HepG2 (cell line): ENCODE measurements around the gene ZDHHC24. TPM values are rescaled to one million over a fixed set of nuclear protein-coding genes. Genes with fewer than 3 reads are reported as not detected.

Source experiments
- EED ChIP-seq: sonication (generic); formaldehyde crosslinking; IDR thresholded peaks from 2 replicates; pipeline ENCODE4 v1.5.0; 2020; ENCODE audit warnings: mild to moderate bottlenecking, missing genetic modification reagents
- ESRRA ChIP-seq: sonication (generic); formaldehyde crosslinking; IDR thresholded peaks from 2 replicates; pipeline ENCODE4 v1.5.1; 2020; ENCODE audit warnings: mild to moderate bottlenecking, low read depth, missing genetic modification reagents
- KDM1A ChIP-seq: IDR thresholded peaks from 2 replicates; pipeline ENCODE4 v1.6.1; 2016; ENCODE audit warnings: missing compliant biosample characterization
- PRPF4 ChIP-seq: fragments of 200-400 bp; formaldehyde crosslinking; IDR thresholded peaks from 2 replicates; pipeline ENCODE4 v1.6.1; 2016; ENCODE audit warnings: low read length, low read depth; ENCODE audit not compliant: poor library complexity, severe bottlenecking
- REL ChIP-seq: sonication (generic); formaldehyde crosslinking; conservative IDR thresholded peaks from 2 replicates; pipeline ENCODE4 v1.8.0; 2022; ENCODE audit warnings: mild to moderate bottlenecking, missing genetic modification reagents, moderate library complexity
- SRSF9 ChIP-seq: fragments of 200-400 bp; formaldehyde crosslinking; IDR thresholded peaks from 2 replicates; pipeline ENCODE4 v1.6.1; 2018; ENCODE audit warnings: borderline replicate concordance, mild to moderate bottlenecking, low read depth, low read length; ENCODE audit not compliant: insufficient read depth, poor library complexity, severe bottlenecking
- TGIF2 ChIP-seq: IDR thresholded peaks from 2 replicates; pipeline ENCODE4 v1.6.1; 2016; ENCODE audit warnings: control low read depth, missing compliant biosample characterization
- ZBTB3 ChIP-seq: sonication (generic); formaldehyde crosslinking; IDR thresholded peaks from 2 replicates; pipeline ENCODE4 v1.4.0; 2020; ENCODE audit warnings: low read depth, mild to moderate bottlenecking, moderate library complexity, missing genetic modification reagents, borderline replicate concordance
- ZKSCAN5 ChIP-seq: sonication (generic); formaldehyde crosslinking; IDR thresholded peaks from 2 replicates; pipeline ENCODE4 v1.5.1; 2020; ENCODE audit warnings: mild to moderate bottlenecking, missing genetic modification reagents
- ZNF530 ChIP-seq: sonication (generic); formaldehyde crosslinking; IDR thresholded peaks from 2 replicates; pipeline ENCODE4 v1.5.0; 2020; ENCODE audit warnings: low read depth, mild to moderate bottlenecking, missing genetic modification reagents
- ZNF547 ChIP-seq: sonication (generic); formaldehyde crosslinking; IDR thresholded peaks from 2 replicates; pipeline ENCODE4 v1.5.1; 2020; ENCODE audit warnings: mild to moderate bottlenecking, missing genetic modification reagents
- ZNF614 ChIP-seq: IDR thresholded peaks from 2 replicates; pipeline ENCODE4 v1.6.1; 2018; ENCODE audit warnings: missing biosample characterization, missing genetic modification reagents, inconsistent platforms, borderline replicate concordance
- polyA plus RNA-seq, 8 experiments: library from polyadenylated mRNA; depleted of rRNA in 3 of 8; stranded (reverse) in 7 of 8; unstranded in 1 of 8; fragments of >200 nt; fragmentation: Illumina TruSeq in 4 of 8; extraction: Trizol in 4 of 8; gene quantifications; 2 replicates each; pipeline versions ENCODE4 v1.2.1 to v1.2.3, GENCODE V29; 2011 to 2016; ENCODE audit warnings: low read depth in 4 of 8, missing spikeins in 1 of 8, mixed read lengths in 1 of 8; ENCODE audit not compliant: insufficient read depth in 1 of 8
- total RNA-seq, 5 experiments: library from RNA; depleted of rRNA; stranded (reverse); fragments of >200 nt; fragmentation: Illumina TruSeq; extraction: Trizol; gene quantifications; 2 replicates each; pipeline ENCODE4 v1.2.3, GENCODE V29; 2016; ENCODE audit warnings: low read depth in 1 of 5
- TF ChIP-seq, protein P1 (sequence below), 2 experiments: fragments of 450-650 bp in 1 of 2; sonication (generic) in 1 of 2; formaldehyde crosslinking in 1 of 2; IDR thresholded peaks; 2 replicates each; pipeline versions ENCODE4 v1.6.1 to v1.8.0; 2016 to 2022; ENCODE audit warnings: antibody characterized with exemption in 1 of 2, mild to moderate bottlenecking in 1 of 2, missing genetic modification reagents in 1 of 2
- TF ChIP-seq, protein P2 (sequence below): sonication (generic); formaldehyde crosslinking; IDR thresholded peaks from 2 replicates; pipeline ENCODE4 v1.5.1; 2020; ENCODE audit warnings: missing genetic modification reagents, mild to moderate bottlenecking, borderline replicate concordance
- TF ChIP-seq, protein P3 (sequence below): sonication (generic); formaldehyde crosslinking; IDR thresholded peaks from 2 replicates; pipeline ENCODE4 v1.4.0; 2020; ENCODE audit warnings: mild to moderate bottlenecking, missing genetic modification reagents, borderline replicate concordance

The ZDHHC24 gene
- total and polyA plus RNA-seq, 2 of the 13 experiments (the other 11 are each of a cell fraction or from before 2014, with no cell fraction given): 4.3 TPM

DNA sequence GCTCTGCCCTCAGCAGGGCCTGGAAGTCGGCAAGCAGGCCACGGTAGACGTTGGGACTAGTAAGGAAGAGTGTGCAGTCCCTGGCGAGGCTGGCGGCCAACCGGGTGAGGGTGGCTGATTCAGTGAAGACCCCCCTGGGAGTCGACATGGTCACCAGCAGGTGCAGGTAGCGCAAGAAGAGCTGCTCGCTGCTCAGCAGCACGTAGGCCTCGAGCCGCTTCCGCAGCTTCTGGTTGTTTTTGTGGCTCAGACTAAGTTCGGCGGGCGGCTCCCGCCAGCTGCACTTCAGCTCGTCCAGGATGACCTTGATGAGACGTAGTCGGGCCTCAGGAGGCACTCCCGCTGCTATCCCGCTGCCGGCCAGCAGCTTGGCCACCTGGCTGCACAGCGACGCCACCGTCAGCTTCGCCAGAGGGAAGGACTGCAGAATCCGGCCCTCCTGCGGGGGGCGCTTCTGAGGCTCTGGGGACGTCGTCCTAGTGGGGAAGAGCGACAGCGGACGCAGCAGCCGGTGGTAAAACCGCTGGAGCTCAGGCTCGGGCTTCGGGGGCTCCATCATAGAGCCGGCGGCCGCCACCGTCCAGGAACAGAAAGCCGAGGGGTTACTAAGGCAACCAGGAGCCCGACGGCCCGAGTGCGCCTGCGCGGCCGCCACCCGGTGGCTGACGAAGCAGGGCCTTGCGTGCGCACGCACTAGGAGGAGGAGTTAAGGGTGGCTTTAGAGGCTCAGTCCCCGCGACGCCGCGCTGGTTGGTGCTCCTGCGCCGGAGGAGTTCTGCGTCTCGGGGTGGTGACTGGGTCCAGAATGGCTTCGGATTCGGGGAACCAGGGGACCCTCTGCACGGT lies 46.8 kb upstream of the ZDHHC24 start, which contains the start of the genes CCDC87 and CCS (continued):
- TF ChIP-seq, protein P1, sequence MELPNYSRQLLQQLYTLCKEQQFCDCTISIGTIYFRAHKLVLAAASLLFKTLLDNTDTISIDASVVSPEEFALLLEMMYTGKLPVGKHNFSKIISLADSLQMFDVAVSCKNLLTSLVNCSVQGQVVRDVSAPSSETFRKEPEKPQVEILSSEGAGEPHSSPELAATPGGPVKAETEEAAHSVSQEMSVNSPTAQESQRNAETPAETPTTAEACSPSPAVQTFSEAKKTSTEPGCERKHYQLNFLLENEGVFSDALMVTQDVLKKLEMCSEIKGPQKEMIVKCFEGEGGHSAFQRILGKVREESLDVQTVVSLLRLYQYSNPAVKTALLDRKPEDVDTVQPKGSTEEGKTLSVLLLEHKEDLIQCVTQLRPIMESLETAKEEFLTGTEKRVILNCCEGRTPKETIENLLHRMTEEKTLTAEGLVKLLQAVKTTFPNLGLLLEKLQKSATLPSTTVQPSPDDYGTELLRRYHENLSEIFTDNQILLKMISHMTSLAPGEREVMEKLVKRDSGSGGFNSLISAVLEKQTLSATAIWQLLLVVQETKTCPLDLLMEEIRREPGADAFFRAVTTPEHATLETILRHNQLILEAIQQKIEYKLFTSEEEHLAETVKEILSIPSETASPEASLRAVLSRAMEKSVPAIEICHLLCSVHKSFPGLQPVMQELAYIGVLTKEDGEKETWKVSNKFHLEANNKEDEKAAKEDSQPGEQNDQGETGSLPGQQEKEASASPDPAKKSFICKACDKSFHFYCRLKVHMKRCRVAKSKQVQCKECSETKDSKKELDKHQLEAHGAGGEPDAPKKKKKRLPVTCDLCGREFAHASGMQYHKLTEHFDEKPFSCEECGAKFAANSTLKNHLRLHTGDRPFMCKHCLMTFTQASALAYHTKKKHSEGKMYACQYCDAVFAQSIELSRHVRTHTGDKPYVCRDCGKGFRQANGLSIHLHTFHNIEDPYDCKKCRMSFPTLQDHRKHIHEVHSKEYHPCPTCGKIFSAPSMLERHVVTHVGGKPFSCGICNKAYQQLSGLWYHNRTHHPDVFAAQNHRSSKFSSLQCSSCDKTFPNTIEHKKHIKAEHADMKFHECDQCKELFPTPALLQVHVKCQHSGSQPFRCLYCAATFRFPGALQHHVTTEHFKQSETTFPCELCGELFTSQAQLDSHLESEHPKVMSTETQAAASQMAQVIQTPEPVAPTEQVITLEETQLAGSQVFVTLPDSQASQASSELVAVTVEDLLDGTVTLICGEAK (IDR thresholded peaks at IDR 0.05): no peak
- TF ChIP-seq, protein P1 (CRISPR knock-in tag; IDR thresholded peaks at IDR 0.05): peak; percentile 20
- TF ChIP-seq KDM1A (CRISPR knock-in tag) (no peak), REL (no peak; the same call in 1 of the 2 replicates), SRSF9 (no peak), ZBTB3 (peak; percentile 74; the same call in 1 of the 2 replicates), ZKSCAN5 (CRISPR knock-in tag) (no peak), EED (CRISPR knock-in tag) (peak; percentile 73; the same call in 1 of the 2 replicates), ZNF614 (CRISPR knock-in tag) (peak; percentile 74; the same call in 1 of the 2 replicates), ZNF547 (CRISPR knock-in tag) (peak; percentile 60), PRPF4 (no peak), ESRRA (CRISPR knock-in tag) (peak; percentile 94), ZNF530 (CRISPR knock-in tag) (no peak), TGIF2 (no peak; the same call in 1 of the 2 replicates)
- TF ChIP-seq, protein P2, sequence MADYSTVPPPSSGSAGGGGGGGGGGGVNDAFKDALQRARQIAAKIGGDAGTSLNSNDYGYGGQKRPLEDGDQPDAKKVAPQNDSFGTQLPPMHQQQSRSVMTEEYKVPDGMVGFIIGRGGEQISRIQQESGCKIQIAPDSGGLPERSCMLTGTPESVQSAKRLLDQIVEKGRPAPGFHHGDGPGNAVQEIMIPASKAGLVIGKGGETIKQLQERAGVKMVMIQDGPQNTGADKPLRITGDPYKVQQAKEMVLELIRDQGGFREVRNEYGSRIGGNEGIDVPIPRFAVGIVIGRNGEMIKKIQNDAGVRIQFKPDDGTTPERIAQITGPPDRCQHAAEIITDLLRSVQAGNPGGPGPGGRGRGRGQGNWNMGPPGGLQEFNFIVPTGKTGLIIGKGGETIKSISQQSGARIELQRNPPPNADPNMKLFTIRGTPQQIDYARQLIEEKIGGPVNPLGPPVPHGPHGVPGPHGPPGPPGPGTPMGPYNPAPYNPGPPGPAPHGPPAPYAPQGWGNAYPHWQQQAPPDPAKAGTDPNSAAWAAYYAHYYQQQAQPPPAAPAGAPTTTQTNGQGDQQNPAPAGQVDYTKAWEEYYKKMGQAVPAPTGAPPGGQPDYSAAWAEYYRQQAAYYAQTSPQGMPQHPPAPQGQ (CRISPR knock-in tag): no peak
- TF ChIP-seq, protein P3, sequence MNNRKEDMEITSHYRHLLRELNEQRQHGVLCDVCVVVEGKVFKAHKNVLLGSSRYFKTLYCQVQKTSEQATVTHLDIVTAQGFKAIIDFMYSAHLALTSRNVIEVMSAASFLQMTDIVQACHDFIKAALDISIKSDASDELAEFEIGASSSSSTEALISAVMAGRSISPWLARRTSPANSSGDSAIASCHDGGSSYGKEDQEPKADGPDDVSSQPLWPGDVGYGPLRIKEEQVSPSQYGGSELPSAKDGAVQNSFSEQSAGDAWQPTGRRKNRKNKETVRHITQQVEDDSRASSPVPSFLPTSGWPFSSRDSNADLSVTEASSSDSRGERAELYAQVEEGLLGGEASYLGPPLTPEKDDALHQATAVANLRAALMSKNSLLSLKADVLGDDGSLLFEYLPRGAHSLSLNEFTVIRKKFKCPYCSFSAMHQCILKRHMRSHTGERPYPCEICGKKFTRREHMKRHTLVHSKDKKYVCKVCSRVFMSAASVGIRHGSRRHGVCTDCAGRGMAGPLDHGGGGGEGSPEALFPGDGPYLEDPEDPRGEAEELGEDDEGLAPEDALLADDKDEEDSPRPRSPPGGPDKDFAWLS (CRISPR knock-in tag): no peak
